Neural progenitor cell (in vitro differentiated cells): ENCODE measurements around the gene ITGA5.

ENCODE experiments used
- EZH2 ChIP-seq: fragments of 200-600 bp; sonication (generic); IDR thresholded peaks from 2 replicates; pipeline ENCODE4 v1.6.1; 2017; ENCODE audit warnings: antibody characterized with exemption, mild to moderate bottlenecking, moderate library complexity
- EZH2phosphoT487 ChIP-seq: fragments of 200-600 bp; sonication (generic); IDR thresholded peaks from 2 replicates; pipeline ENCODE4 v1.6.1; 2017; ENCODE audit warnings: antibody characterized with exemption
- TF ChIP-seq, protein P1 (sequence below): fragments of 200-600 bp; sonication (generic); IDR thresholded peaks from 2 replicates; pipeline ENCODE4 v1.5.1; 2017; ENCODE audit warnings: antibody characterized with exemption, mild to moderate bottlenecking

DNA sequence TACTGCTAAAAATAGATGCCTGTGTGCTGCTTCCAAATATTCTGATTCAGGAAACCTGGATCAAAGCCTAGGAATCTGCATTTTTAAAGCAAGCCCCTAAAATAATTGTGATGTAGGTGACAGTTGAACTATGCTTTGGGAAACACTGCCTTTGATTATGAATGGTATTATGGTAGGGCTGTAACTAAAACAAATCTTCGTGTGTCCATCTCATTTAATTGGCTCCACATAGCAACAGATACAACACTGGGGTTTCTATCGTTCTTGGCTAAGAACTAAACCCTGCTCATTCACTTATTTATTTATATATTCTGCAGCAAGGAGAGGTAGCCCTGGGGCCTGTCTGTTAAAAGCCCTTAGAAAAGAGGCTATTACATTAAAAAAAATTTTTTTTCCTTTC is 23.0 kb upstream of the ITGA5 start:
- TF ChIP-seq, protein P1, sequence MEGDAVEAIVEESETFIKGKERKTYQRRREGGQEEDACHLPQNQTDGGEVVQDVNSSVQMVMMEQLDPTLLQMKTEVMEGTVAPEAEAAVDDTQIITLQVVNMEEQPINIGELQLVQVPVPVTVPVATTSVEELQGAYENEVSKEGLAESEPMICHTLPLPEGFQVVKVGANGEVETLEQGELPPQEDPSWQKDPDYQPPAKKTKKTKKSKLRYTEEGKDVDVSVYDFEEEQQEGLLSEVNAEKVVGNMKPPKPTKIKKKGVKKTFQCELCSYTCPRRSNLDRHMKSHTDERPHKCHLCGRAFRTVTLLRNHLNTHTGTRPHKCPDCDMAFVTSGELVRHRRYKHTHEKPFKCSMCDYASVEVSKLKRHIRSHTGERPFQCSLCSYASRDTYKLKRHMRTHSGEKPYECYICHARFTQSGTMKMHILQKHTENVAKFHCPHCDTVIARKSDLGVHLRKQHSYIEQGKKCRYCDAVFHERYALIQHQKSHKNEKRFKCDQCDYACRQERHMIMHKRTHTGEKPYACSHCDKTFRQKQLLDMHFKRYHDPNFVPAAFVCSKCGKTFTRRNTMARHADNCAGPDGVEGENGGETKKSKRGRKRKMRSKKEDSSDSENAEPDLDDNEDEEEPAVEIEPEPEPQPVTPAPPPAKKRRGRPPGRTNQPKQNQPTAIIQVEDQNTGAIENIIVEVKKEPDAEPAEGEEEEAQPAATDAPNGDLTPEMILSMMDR, result no peak
- TF ChIP-seq EZH2 (no peak), EZH2phosphoT487 (no peak)
